CD4-positive, alpha-beta T cell treated with Interleukin-4 for 4 hours (primary cell): Measurements from ENCODE around the gene GATB.

Experiments used
- DNase-seq: peaks from one replicate; pipeline ENCODE4 v3.0.0-alpha.2; 2020

Gene GATB

GRCh38 chr4:151728679-151729078, 32.1 kb downstream of the GATB start:
- DNase-seq, result no peak

GRCh38 chr4:151728006-151728405, 32.8 kb downstream of the GATB start:
- no peak for DNase-seq

- no peak for DNase-seq
Observed at GRCh38 chr4:151727365-151727764, 33.4 kb downstream of the GATB start.

GRCh38 chr4:151725087-151725486, 35.7 kb downstream of the GATB start:
- no peak for DNase-seq

- DNase-seq, result no peak
Observed at GRCh38 chr4:151721916-151722315, 38.9 kb downstream of the GATB start.

- no peak for DNase-seq
Observed at GRCh38 chr4:151721466-151721865, 39.3 kb downstream of the GATB start.

- DNase-seq, result no peak
Observed at GRCh38 chr4:151719956-151720334, 40.9 kb downstream of the GATB start.

GRCh38 chr4:151718984-151719955, 41.5 kb downstream of the GATB start:
- no peak for DNase-seq

GRCh38 chr4:151717909-151718628, 42.7 kb downstream of the GATB start:
- no peak for DNase-seq

- no peak for DNase-seq
Observed at GRCh38 chr4:151717314-151717713, 43.5 kb downstream of the GATB start.

- DNase-seq, result no peak
Observed at GRCh38 chr4:151716324-151716723, 44.5 kb downstream of the GATB start.

- no peak for DNase-seq
Observed at GRCh38 chr4:151715881-151716280, 44.9 kb downstream of the GATB start.

GRCh38 chr4:151712777-151713176, 48.0 kb downstream of the GATB start:
- DNase-seq, result no peak

- DNase-seq, result no peak
Observed at GRCh38 chr4:151711646-151712045, 49.2 kb downstream of the GATB start.

GRCh38 chr4:151709587-151709986, 51.2 kb downstream of the GATB start:
- DNase-seq, result no peak

GRCh38 chr4:151709071-151709470, 51.7 kb downstream of the GATB start:
- no peak for DNase-seq

- no peak for DNase-seq
Observed at GRCh38 chr4:151708100-151708499, 52.7 kb downstream of the GATB start.

- no peak for DNase-seq
Observed at GRCh38 chr4:151703401-151703800, 57.4 kb downstream of the GATB start.

GRCh38 chr4:151702256-151702655, 58.6 kb downstream of the GATB start:
- no peak for DNase-seq

GRCh38 chr4:151700566-151701316, 60.1 kb downstream of the GATB start:
- no peak for DNase-seq

- no peak for DNase-seq
Observed at GRCh38 chr4:151698213-151698612, 62.6 kb downstream of the GATB start.

GRCh38 chr4:151694961-151695720, 65.7 kb downstream of the GATB start:
- no peak for DNase-seq
